Measurements from ENCODE around the gene BBX.

BBX gene

DNA sequence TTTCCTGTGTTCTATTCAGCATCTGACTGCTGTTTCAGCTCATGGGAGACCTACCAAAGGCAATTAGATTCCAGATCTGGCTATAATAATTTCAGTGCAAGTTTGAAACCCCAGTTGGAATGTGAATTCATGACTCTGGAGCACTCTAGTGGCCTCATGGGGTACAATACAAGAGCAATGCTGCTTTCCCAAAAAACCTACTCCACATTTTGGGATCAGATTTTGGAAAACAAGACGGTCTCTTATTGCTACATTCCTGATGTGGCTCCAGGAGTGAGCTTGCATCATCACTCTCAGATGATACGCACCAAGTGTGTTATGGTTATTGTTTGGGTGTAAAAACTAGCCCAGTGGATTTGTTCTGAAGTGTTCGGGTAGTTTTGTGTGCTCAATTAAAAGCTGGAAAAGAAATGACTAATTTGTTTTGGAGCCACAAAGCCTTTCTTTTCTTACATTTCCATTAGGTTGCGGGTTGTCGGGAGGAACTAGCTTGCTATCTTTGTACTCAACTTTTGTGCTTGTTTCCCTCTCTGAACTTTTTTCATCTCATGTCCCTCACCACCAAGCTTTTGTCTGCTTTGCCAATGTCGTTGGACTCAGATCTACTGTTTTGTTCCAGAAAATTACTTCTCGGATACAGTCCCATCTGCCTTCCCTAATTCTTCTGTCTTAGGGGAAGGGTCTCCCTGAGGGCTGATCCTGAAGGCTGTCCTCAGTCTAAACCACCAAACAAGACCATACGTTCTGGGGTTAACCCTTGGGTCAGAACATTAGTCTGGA, 272.1 kb downstream of the BBX start:
- Histone ChIP-seq H4K20me1 (ENCODE audit: insufficient read depth, low read length) (no peaks in the 10 kb centered on the region), H3K27ac (ENCODE audit: low read length) (no peak overlapping the region), H2AFZ (ENCODE audit: low read depth, low read length) (no peak overlapping the region), H3K36me3 (ENCODE audit: insufficient read depth, low read length) (peaks cover 59% of the 10 kb centered on the region), H3K79me2 (ENCODE audit: insufficient read depth, low read length) (no peaks in the 10 kb centered on the region), H3K9ac (ENCODE audit: low read depth, low read length) (no peak overlapping the region), H3K27me3 (ENCODE audit: insufficient read depth, low read length, poor library complexity) (no peaks in the 10 kb centered on the region), H3K4me2 (ENCODE audit: insufficient read depth, low read length) (no peak overlapping the region), H3K9me3 (ENCODE audit: insufficient read depth, low read length, severe bottlenecking) (no peaks in the 10 kb centered on the region), H3K4me1 (ENCODE audit: insufficient read depth, low read length) (peaks cover 14% of the 10 kb centered on the region), H3K4me3 (ENCODE audit: low read depth in 1 of 2, low read length in 2 of 2) (no peak overlapping the region)
- DNase-seq (no peak), ATAC-seq (ENCODE audit: insufficient read depth, low read depth) (no peak)
- TF ChIP-seq, protein P1, sequence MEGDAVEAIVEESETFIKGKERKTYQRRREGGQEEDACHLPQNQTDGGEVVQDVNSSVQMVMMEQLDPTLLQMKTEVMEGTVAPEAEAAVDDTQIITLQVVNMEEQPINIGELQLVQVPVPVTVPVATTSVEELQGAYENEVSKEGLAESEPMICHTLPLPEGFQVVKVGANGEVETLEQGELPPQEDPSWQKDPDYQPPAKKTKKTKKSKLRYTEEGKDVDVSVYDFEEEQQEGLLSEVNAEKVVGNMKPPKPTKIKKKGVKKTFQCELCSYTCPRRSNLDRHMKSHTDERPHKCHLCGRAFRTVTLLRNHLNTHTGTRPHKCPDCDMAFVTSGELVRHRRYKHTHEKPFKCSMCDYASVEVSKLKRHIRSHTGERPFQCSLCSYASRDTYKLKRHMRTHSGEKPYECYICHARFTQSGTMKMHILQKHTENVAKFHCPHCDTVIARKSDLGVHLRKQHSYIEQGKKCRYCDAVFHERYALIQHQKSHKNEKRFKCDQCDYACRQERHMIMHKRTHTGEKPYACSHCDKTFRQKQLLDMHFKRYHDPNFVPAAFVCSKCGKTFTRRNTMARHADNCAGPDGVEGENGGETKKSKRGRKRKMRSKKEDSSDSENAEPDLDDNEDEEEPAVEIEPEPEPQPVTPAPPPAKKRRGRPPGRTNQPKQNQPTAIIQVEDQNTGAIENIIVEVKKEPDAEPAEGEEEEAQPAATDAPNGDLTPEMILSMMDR (IDR thresholded peaks at IDR 0.05; ENCODE audit: borderline replicate concordance, extremely low read depth, low read length, poor library complexity, severe bottlenecking), result peak; percentile 17
- no peak for TF ChIP-seq EZH2 (IDR thresholded peaks at IDR 0.05; ENCODE audit: borderline replicate concordance, low read depth, low read length, severe bottlenecking)

DNA sequence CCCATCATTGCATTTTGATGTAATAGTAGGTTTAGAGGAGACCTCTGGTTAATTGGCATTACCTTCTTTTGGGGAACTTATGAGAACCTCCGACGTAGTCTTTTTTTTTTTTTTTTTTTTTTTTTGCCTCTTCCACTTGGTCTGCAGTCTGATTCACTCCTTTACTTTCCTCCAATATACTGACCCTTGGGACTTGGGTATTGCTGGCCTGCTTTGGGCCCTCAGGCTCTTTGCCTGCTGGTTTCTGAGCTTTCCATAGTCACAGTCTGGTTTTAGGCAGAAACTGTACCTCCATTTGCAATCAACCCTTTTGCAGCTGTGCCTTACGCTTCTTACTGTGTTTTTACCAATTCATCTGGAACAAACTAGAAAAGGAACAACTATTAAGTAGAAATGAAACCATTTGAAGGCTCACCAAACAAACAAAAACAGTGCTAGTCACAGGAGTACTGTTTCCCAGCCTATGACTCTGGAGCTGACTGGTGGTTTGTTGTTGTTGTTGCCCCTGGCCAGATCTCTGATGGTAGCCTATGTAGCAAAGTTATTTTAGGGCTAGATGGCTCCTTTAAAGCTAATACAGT, 272.8 kb downstream of the BBX start:
- H2AFZ ChIP-seq (ENCODE audit: low read depth, low read length), result no peak overlapping the region
- no peak for TF ChIP-seq EZH2 (IDR thresholded peaks at IDR 0.05; ENCODE audit: borderline replicate concordance, low read depth, low read length, severe bottlenecking)
- TF ChIP-seq, protein P1 (IDR thresholded peaks at IDR 0.05; ENCODE audit: borderline replicate concordance, extremely low read depth, low read length, poor library complexity, severe bottlenecking), result no peak
- H3K27ac ChIP-seq (ENCODE audit: low read length), result no peak overlapping the region
- H3K79me2 ChIP-seq (ENCODE audit: insufficient read depth, low read length), result no peaks in the 10 kb centered on the region
- DNase-seq (no peak), ATAC-seq (ENCODE audit: insufficient read depth, low read depth) (no peak)
- H3K4me3 ChIP-seq (ENCODE audit: low read depth in 1 of 2, low read length in 2 of 2), result no peak overlapping the region
- H4K20me1 ChIP-seq (ENCODE audit: insufficient read depth, low read length), result no peaks in the 10 kb centered on the region
- H3K4me1 ChIP-seq (ENCODE audit: insufficient read depth, low read length), result peaks cover 14% of the 10 kb centered on the region
- no peak overlapping the region for H3K9ac ChIP-seq (ENCODE audit: low read depth, low read length)
- peaks cover 59% of the 10 kb centered on the region for H3K36me3 ChIP-seq (ENCODE audit: insufficient read depth, low read length)
- no peaks in the 10 kb centered on the region for H3K27me3 ChIP-seq (ENCODE audit: insufficient read depth, low read length, poor library complexity)
- no peak overlapping the region for H3K4me2 ChIP-seq (ENCODE audit: insufficient read depth, low read length)
- no peaks in the 10 kb centered on the region for H3K9me3 ChIP-seq (ENCODE audit: insufficient read depth, low read length, severe bottlenecking)

DNA sequence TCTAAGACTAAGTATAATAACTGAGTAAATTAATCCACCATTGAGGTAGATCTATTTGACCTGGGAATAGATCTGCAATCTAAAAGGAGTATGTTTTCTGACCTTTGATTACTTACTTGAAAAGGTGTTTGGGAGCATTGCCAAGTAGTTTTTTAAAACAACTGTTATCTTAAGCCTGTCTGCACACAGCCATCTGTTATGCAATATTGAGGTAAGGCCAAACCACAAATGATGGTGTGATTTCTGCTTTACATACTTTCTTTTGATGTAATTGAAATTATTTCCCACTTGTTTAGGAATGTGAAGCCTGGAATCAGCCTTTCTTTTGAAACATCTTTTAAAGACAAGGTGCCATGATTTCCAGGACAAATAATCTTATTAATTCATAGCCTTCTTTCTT, 274.0 kb downstream of the BBX start:
- no peak for TF ChIP-seq EZH2 (IDR thresholded peaks at IDR 0.05; ENCODE audit: borderline replicate concordance, low read depth, low read length, severe bottlenecking)
- TF ChIP-seq, protein P1 (IDR thresholded peaks at IDR 0.05; ENCODE audit: borderline replicate concordance, extremely low read depth, low read length, poor library complexity, severe bottlenecking), result no peak

More for the DNA sequence above, 274.0 kb downstream of the BBX start:
- no peaks in the 10 kb centered on the region for H3K27me3 ChIP-seq (ENCODE audit: insufficient read depth, low read length, poor library complexity)
- H3K27ac ChIP-seq (ENCODE audit: low read length), result no peak overlapping the region
- no peaks in the 10 kb centered on the region for H4K20me1 ChIP-seq (ENCODE audit: insufficient read depth, low read length)
- no peak overlapping the region for H2AFZ ChIP-seq (ENCODE audit: low read depth, low read length)
- ATAC-seq (ENCODE audit: insufficient read depth, low read depth), result peak; percentile 93
- H3K9me3 ChIP-seq (ENCODE audit: insufficient read depth, low read length, severe bottlenecking), result no peaks in the 10 kb centered on the region
- H3K4me3 ChIP-seq (ENCODE audit: low read depth in 1 of 2, low read length in 2 of 2), result no peak overlapping the region
- H3K36me3 ChIP-seq (ENCODE audit: insufficient read depth, low read length), result peaks cover 60% of the 10 kb centered on the region
- DNase-seq, result peak; percentile 16
- peaks cover 14% of the 10 kb centered on the region for H3K4me1 ChIP-seq (ENCODE audit: insufficient read depth, low read length)
- H3K4me2 ChIP-seq (ENCODE audit: insufficient read depth, low read length), result no peak overlapping the region
- no peak overlapping the region for H3K9ac ChIP-seq (ENCODE audit: low read depth, low read length)
- no peaks in the 10 kb centered on the region for H3K79me2 ChIP-seq (ENCODE audit: insufficient read depth, low read length)

Measured in DND-41 (cell line).